Epithelial cell of esophagus (primary cell): ENCODE measurements around the gene ISX.

Experiments
- DNase-seq: peaks from one replicate; pipeline ENCODE4 v3.0.0; 2010; ENCODE audit warnings: low read depth
- H3K4me3 ChIP-seq: 2 replicates; pipeline ENCODE4 v1.5.1; 2011; ENCODE audit warnings: mild to moderate bottlenecking, low read length, control low read depth
- TF ChIP-seq, protein P1 (sequence below): IDR thresholded peaks from 2 replicates; pipeline ENCODE4 v1.5.1; 2011; ENCODE audit warnings: low read depth, mild to moderate bottlenecking, low read length, control low read depth, inconsistent platforms; ENCODE audit not compliant: insufficient read depth; ENCODE audit errors: missing control alignments

Gene ISX

DNA sequence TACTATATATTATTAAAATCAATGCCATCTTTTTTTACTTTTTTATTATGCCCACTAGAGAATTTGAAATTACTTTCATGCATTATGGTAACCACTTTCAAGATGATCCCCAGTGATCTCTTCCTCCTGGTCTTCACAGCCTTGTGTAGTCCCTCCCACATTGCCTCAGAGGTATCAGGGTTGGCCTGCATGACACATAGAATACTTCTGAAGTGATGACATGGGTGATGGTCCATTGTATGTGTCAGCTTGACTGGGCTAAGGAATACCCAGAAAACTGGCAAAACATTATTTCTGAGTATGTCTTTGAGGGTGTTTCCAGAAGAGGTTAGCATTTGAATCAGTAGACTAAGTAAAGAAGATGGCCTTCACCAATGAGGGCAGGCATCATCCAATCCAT, 14.2 kb upstream of the ISX start:
- H3K4me3 ChIP-seq = no peak overlapping the region
- peak; percentile 13 for DNase-seq
- TF ChIP-seq, protein P1, sequence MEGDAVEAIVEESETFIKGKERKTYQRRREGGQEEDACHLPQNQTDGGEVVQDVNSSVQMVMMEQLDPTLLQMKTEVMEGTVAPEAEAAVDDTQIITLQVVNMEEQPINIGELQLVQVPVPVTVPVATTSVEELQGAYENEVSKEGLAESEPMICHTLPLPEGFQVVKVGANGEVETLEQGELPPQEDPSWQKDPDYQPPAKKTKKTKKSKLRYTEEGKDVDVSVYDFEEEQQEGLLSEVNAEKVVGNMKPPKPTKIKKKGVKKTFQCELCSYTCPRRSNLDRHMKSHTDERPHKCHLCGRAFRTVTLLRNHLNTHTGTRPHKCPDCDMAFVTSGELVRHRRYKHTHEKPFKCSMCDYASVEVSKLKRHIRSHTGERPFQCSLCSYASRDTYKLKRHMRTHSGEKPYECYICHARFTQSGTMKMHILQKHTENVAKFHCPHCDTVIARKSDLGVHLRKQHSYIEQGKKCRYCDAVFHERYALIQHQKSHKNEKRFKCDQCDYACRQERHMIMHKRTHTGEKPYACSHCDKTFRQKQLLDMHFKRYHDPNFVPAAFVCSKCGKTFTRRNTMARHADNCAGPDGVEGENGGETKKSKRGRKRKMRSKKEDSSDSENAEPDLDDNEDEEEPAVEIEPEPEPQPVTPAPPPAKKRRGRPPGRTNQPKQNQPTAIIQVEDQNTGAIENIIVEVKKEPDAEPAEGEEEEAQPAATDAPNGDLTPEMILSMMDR = no peak

DNA sequence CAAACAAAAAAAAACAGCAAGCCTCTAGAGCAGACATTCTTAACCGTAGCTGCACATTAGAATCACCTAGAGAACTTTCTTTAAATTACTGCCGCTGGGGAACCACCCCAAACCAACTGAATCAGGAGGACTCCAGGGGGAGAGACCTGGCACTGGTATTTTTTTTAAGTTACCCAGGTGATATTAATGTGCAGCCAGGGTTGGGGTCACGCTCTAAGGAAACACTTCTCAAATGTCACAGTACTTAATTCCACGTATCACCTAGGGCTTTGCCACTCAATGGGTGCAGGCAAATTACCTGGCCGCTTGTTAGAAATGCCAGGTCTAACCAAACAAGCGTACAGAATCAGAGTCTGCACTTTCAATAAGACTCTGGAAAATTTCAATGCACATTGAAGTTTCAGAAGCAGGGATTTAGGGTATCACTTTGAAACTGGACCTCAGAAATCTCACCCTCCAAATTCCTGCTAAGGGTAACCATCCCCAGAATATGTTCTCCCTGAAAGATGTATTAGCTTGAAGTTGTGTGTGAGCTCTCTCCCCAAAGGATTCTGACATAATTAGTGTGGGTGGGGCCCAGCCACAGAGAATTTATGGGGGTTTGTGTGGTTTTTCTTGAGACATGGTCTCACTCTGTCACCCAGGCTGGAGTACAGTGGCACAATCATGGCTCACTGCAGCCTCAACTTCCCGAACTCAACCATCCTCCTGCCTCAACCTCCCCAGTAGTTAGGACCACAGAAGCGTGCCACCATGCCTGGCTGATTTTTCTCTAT, 12.7 kb upstream of the ISX start:
- no peak overlapping the region for H3K4me3 ChIP-seq
- DNase-seq = no peak
- TF ChIP-seq, protein P1 = no peak

DNA sequence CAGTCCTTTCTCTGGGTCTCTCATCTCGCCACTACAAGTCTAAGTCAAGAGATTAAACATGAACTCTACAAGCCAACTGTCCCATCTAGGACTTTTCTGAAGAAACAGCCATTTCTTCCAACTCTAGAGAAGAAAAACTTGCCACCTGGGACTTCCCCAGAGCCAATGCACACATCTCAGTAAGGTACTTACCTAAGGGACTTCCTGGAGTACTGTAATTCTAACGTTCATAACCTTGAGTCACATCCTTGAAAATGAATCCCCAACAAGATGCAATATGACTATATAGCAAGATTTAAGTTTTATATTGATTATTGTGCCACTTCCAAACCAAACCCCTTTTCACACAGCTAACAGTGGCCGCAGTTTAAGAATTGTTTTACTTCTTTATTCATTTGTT, 11.9 kb upstream of the ISX start:
- TF ChIP-seq, protein P1 = no peak

DNA sequence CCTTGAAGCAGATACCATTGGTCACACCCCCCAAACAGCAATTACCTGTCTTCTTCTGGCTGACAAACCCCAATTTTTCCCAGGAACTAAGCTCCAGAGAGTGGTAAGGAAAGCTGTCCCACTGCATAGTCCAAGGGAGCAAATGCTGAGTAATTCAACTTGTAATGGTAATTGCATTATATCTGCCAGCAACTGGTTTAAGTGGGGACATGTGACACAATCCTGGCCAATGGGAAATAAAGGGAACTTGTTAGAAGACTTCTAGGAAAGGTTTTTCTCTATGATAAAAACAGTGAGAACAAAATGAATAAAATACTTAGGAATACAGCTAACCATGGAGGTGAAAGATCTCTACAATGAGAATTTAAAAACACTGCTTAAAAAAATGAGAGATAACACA, 9.5 kb upstream of the ISX start:
- TF ChIP-seq, protein P1 = no peak
- no peak for DNase-seq

More for the DNA sequence above, 11.9 kb upstream of the ISX start:
- H3K4me3 ChIP-seq = no peak overlapping the region
- no peak for DNase-seq

DNA sequence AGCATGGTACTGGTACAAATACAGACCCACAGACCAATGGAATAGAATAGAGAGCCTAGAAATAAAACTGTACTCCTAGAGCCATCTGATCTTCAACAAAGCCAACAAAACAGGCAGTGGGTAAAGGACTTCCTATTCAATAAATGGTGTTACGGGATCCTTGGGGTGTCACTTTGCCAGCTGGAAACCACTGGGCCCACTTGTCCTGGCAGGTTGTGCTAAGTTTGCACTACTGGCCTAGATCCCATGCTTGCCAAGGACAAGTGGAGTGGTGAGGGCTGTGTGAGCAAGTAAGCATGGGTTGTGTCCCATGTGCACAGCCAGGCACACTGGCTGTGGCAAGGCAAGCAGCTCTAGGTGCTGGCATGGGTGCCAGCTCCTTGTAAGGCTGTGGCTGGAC, 8.8 kb upstream of the ISX start:
- TF ChIP-seq, protein P1 = no peak
- no peak overlapping the region for H3K4me3 ChIP-seq
- no peak for DNase-seq

More for the DNA sequence above, 9.5 kb upstream of the ISX start:
- no peak overlapping the region for H3K4me3 ChIP-seq

DNA sequence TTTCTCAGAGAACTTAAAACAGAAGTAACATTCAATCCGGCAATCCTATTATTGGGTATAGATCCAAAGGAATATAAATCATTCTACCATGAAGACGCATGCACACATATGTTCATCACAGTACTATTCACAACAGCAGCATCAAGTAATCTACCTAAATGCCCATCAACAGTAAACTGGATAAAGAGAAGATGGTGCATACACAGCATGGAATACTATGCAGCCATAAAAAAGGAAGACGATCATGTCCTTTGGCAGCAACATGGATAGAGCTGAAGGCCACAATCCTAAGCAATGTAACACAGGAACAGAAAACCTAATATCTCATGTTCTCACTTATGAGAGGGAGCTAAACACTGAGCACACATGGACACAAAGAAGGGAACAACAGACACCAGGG, 6.3 kb upstream of the ISX start:
- no peak overlapping the region for H3K4me3 ChIP-seq

More for the DNA sequence above, 6.3 kb upstream of the ISX start:
- TF ChIP-seq, protein P1 = no peak
- DNase-seq = no peak
